ENCODE results near the gene ISG15. TPM values are rescaled to one million over a fixed set of nuclear protein-coding genes. Genes with fewer than 3 reads are reported as not detected.
"Not testable (repeated sequence)": the region's sequence is repeated elsewhere in the genome, so short reads cannot be mapped to it uniquely, and the experiment has no call there.

Gene ISG15
- total RNA-seq, 1 donor from 2014 or later = 22.3 TPM

DNA sequence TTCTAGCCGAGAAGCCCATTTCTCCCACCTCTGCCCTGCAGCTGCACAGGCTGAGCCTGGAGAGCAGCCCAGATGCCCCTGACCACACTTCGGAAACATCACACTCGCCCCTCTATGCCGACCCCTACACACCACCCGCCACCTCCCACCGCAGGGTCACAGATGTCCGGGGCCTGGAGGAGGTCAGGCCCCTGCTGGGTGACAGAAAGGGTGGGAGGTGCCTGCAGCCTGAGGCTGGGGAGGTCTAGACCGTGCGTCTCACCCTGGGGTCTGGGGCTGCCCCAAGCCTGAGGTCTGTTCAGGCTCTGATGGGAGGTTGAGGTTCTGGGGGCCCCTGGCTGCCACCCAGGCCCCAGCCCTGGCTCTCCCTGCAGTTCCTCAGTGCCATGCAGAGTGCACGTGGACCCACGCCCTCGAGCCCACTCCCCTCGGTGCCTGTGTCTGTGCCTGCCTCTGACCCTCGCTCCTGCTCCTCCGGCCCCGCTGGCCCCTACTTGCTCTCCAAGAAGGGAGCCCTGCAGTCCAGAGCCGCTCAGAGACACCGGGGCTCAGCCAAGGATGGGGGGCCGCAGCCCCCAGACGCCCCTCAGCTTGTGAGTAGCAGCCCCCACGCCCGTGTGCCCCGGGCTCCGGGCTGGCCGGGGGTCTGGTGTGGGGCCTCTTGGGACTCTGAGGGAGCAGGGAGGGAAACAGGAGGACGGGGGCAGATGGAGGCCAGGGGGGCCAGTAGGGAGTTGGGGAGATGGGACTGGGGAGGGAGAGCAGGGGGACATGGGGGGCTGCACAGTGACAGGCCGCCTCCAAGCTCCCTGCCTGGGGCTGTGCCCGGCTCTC is 39.6 kb upstream of the ISG15 start:
- H3K36me3 Mint-ChIP-seq (ENCODE audit: low read depth) = peaks cover 3% of the 10 kb centered on the region
- no peak overlapping the region for H3K4me3 Mint-ChIP-seq
- peaks cover 3% of the 10 kb centered on the region for H3K9me3 Mint-ChIP-seq
- H3K27me3 Mint-ChIP-seq (ENCODE audit: low read depth) = peaks cover 47% of the 10 kb centered on the region
- peaks cover 3% of the 10 kb centered on the region for H3K4me1 Mint-ChIP-seq
- DNase-seq (ENCODE audit: low read depth, low spot score) = no peak
- no peak overlapping the region for H3K27ac Mint-ChIP-seq (ENCODE audit: unreplicated experiment)
- TF ChIP-seq, protein P1, sequence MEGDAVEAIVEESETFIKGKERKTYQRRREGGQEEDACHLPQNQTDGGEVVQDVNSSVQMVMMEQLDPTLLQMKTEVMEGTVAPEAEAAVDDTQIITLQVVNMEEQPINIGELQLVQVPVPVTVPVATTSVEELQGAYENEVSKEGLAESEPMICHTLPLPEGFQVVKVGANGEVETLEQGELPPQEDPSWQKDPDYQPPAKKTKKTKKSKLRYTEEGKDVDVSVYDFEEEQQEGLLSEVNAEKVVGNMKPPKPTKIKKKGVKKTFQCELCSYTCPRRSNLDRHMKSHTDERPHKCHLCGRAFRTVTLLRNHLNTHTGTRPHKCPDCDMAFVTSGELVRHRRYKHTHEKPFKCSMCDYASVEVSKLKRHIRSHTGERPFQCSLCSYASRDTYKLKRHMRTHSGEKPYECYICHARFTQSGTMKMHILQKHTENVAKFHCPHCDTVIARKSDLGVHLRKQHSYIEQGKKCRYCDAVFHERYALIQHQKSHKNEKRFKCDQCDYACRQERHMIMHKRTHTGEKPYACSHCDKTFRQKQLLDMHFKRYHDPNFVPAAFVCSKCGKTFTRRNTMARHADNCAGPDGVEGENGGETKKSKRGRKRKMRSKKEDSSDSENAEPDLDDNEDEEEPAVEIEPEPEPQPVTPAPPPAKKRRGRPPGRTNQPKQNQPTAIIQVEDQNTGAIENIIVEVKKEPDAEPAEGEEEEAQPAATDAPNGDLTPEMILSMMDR (conservative IDR thresholded peaks at IDR 0.05) = no peak

DNA sequence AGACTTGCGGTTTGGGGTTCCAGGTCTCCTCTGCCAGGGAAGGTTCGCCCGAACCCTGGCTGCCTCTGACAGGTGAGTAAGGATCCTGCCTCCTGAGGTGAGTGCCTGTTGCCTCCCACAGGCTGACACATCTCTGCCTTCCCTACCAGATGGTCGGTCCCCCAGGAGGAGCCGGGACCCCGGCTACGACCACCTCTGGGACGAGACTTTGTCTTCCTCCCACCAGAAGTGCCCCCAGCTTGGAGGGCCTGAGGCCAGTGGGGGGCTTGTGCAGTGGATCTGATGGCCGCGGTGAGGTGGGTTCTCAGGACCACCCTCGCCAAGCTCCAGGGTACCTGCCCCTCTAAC is 39.0 kb upstream of the ISG15 start:
- Mint-ChIP-seq H3K36me3 (ENCODE audit: low read depth) (peaks cover 3% of the 10 kb centered on the region), H3K4me3 (no peak overlapping the region), H3K27me3 (ENCODE audit: low read depth) (peaks cover 41% of the 10 kb centered on the region), H3K9me3 (peaks cover 3% of the 10 kb centered on the region), H3K27ac (ENCODE audit: unreplicated experiment) (no peak overlapping the region), H3K4me1 (peaks cover 3% of the 10 kb centered on the region)
- no peak for DNase-seq (ENCODE audit: low read depth, low spot score)
- TF ChIP-seq, protein P1 (conservative IDR thresholded peaks at IDR 0.05) = no peak

DNA sequence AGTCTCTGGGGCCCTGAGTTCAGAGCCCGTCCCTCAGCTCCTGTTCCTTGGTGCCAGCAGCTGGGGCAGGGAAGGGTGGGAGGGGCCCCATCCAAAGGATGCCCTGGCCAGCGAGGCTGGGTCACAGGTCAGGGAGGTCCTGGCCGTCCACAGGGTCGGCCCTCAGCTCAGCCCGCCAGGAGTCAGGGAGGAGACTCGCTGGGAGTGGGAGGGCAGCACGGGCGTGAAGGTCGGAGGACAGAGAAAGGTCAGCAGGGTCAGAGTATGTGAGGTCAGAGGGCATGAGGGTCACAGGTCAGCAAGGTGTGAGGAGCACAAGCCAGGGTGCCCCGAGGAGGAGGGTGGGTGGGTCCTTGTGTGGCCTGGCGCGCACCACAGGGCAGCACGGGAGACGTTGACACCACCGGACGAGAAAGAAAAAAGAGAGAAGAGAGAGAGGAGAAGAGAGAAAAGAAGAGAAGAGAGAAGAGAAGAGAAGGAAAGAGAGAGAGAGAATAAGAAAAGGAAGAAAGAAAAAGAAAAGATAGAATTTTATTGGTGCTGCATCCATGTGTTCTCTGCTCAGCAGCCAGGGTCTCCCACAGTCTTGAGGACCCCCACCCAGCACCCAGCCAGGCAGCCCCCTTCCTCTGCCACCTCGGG is 38.5 kb upstream of the ISG15 start:
- TF ChIP-seq, protein P1 (conservative IDR thresholded peaks at IDR 0.05) = no peak
- peaks cover 3% of the 10 kb centered on the region for H3K9me3 Mint-ChIP-seq
- H3K4me3 Mint-ChIP-seq = no peak overlapping the region
- H3K36me3 Mint-ChIP-seq (ENCODE audit: low read depth) = peaks cover 3% of the 10 kb centered on the region
- peaks cover 35% of the 10 kb centered on the region for H3K27me3 Mint-ChIP-seq (ENCODE audit: low read depth)
- H3K4me1 Mint-ChIP-seq = peaks cover 3% of the 10 kb centered on the region
- H3K27ac Mint-ChIP-seq (ENCODE audit: unreplicated experiment) = no peak overlapping the region
- no peak for DNase-seq (ENCODE audit: low read depth, low spot score)

DNA sequence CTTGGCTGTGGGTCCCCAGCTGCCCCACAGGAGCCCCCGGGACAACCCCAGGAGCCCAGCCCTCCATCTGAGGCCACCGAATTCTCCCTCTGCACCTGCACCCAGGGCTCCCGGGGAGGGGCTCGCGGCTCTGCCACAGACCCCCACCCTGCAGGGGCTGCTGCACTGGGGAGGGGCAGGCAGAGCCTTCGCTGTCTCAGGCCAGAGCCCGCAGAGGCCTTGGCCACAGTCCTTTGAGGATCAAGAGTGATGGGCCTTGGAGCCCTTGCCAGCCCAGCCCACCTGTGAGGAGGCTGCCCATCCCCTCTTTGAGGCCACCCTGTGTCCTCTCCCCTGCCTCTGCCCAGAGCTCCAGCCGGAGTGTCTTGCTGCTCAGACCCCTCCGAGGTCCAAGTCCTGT is 37.9 kb upstream of the ISG15 start:
- H3K4me3 Mint-ChIP-seq = no peak overlapping the region
- no peak overlapping the region for H3K27ac Mint-ChIP-seq (ENCODE audit: unreplicated experiment)
- TF ChIP-seq, protein P1 (conservative IDR thresholded peaks at IDR 0.05) = no peak

DNA sequence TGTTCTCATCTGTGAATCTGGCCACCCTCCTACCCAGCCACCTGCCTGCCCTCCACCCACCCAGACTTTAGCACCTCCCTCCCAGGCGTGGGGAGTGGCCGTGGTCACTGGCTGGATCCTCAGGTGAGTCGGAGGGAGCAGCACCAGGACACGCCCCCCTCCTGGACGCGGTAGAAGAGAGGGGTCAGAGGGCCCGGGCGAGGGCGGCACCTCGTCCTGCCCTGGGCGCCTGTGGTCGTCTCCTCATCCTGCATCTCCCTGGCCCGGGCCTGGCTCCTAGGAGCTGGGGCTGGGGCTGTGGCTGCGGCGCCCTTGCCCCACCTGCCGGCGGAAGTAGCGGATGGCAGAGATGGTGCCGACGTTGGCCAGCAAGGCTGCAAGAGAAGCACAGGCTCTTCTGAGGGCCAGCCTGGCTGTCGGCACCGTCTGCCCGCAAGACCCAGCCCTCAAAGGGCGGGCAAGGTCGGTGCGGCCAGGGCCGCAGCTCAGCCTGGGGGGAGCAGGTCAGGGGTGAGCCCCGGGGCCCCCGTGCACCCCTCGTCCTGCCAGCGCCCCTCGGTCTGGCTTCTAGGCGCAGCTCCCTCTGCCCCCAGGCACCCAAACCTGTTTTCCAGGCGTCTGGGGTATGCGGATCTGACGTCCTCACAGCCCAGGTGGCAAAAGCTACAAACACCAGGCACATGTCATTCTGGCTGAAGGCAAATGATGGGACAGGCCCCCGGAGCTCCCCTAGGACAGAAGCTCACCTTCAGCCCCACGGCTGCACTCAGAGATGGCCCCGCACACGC is 37.2 kb upstream of the ISG15 start:
- DNase-seq (ENCODE audit: low read depth, low spot score) = peak; percentile 71
- H3K27ac Mint-ChIP-seq (ENCODE audit: unreplicated experiment) = no peak overlapping the region

More for the DNA sequence above, 37.9 kb upstream of the ISG15 start:
- Mint-ChIP-seq H3K9me3 (peaks cover 3% of the 10 kb centered on the region), H3K36me3 (ENCODE audit: low read depth) (peaks cover 3% of the 10 kb centered on the region), H3K4me1 (peaks cover 3% of the 10 kb centered on the region), H3K27me3 (ENCODE audit: low read depth) (peaks cover 30% of the 10 kb centered on the region)
- DNase-seq (ENCODE audit: low read depth, low spot score) = no peak

DNA sequence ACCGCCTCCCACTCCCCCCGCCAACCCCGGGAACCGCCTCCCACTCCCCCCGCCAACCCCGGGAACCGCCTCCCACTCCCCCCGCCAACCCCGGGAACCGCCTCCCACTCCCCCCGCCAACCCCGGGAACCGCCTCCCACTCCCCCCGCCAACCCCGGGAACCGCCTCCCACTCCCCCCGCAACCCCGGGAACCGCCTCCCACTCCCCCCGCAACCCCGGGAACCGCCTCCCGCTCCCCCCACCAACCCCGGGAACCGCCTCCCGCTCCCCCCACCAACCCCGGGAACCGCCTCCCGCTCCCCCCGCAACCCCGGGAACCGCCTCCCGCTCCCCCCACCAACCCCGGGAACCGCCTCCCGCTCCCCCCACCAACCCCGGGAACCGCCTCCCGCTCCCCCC is 36.5 kb upstream of the ISG15 start:
- H3K9me3 Mint-ChIP-seq; H3K4me1 Mint-ChIP-seq; H3K27ac Mint-ChIP-seq (ENCODE audit: unreplicated experiment); DNase-seq (ENCODE audit: low read depth, low spot score); H3K36me3 Mint-ChIP-seq (ENCODE audit: low read depth); H3K4me3 Mint-ChIP-seq: not testable (repeated sequence)
- H3K27me3 Mint-ChIP-seq (ENCODE audit: low read depth) = peaks cover 22% of the 10 kb centered on the region

More for the DNA sequence above, 37.2 kb upstream of the ISG15 start:
- Mint-ChIP-seq H3K4me3 (no peak overlapping the region), H3K9me3 (peaks cover 3% of the 10 kb centered on the region), H3K4me1 (peaks cover 3% of the 10 kb centered on the region), H3K27me3 (ENCODE audit: low read depth) (peaks cover 28% of the 10 kb centered on the region), H3K36me3 (ENCODE audit: low read depth) (peaks cover 3% of the 10 kb centered on the region)
- TF ChIP-seq, protein P1 (conservative IDR thresholded peaks at IDR 0.05) = peak; percentile 82

Data from neural crest cell (in vitro differentiated cells).